OCI-LY3 (cell line): ENCODE measurements around the gene TTLL8.

Experiments
- H2AFZ ChIP-seq: fragments of 200-600, 300-600 bp; shearing (Covaris generic); 2 replicates; pipeline ENCODE4 v1.6.0; 2014; ENCODE audit warnings: antibody characterized with exemption, low read depth, low read length
- H3K27ac ChIP-seq: fragments of 200-600, 300-600 bp; sonication (generic); 2 replicates; pipeline ENCODE4 v1.5.1; 2014; ENCODE audit warnings: mild to moderate bottlenecking, low read length, moderate library complexity, mixed read lengths
- H3K27me3 ChIP-seq: fragments of 200-600, 300-600 bp; sonication (generic); 2 replicates; pipeline ENCODE4 v1.6.1; 2014; ENCODE audit warnings: low read depth, low read length, mixed read lengths
- H3K36me3 ChIP-seq: fragments of 200-600, 300-600 bp; sonication (generic); replicated peaks from 2 replicates; pipeline ENCODE3; 2014; ENCODE audit warnings: low read depth, low read length, mixed read lengths
- H3K4me1 ChIP-seq: fragments of 300-600, 200-600 bp; sonication (generic); 2 replicates; pipeline ENCODE4 v1.6.1; 2014; ENCODE audit warnings: low read length, mixed read lengths
- H3K4me2 ChIP-seq: fragments of 200-600, 300-600 bp; sonication (generic); 2 replicates; pipeline ENCODE4 v1.6.1; 2014; ENCODE audit warnings: low read length, mixed read lengths
- H3K4me3 ChIP-seq: fragments of 300-600, 200-600 bp; sonication (generic); 2 replicates; pipeline ENCODE4 v1.5.1; 2014; ENCODE audit warnings: antibody characterized with exemption, mild to moderate bottlenecking, low read length, moderate library complexity
- H3K79me2 ChIP-seq: fragments of 300-600, 200-600 bp; shearing (Covaris generic); 2 replicates; pipeline ENCODE4 v1.6.1; 2014; ENCODE audit warnings: mild to moderate bottlenecking, low read length, mixed read lengths
- H3K9ac ChIP-seq: fragments of 300-600, 200-600 bp; shearing (Covaris generic); 2 replicates; pipeline ENCODE4 v1.6.0; 2014; ENCODE audit warnings: mild to moderate bottlenecking, low read length, moderate library complexity
- H3K9me3 ChIP-seq: fragments of 200-600, 300-600 bp; shearing (Covaris generic); 2 replicates; pipeline ENCODE4 v1.6.1; 2014; ENCODE audit warnings: low read length, mixed read lengths; ENCODE audit not compliant: insufficient read depth
- H4K20me1 ChIP-seq: fragments of 200-600, 300-600 bp; sonication (generic); 2 replicates; pipeline ENCODE4 v1.6.1; 2016; ENCODE audit warnings: low read length, mixed read lengths; ENCODE audit not compliant: insufficient read depth
- EZH2phosphoT487 ChIP-seq: fragments of 200-600 bp; shearing (Covaris generic); IDR thresholded peaks from 2 replicates; pipeline ENCODE4 v1.6.1; 2018; ENCODE audit warnings: antibody characterized with exemption, mixed run types, low read depth
- TF ChIP-seq, protein P1 (sequence below): fragments of 200-600, 300-600 bp; sonication (generic); IDR thresholded peaks from 2 replicates; pipeline ENCODE4 v1.5.1; 2014; ENCODE audit warnings: antibody characterized with exemption, low read length, low read depth

TTLL8 gene

GRCh38 chr22:49995041-49995360 lies 63.1 kb downstream of the TTLL8 start:
- Histone ChIP-seq H3K9ac (no peak overlapping the region), H4K20me1 (no peaks in the 10 kb centered on the region), H3K36me3 (no peaks in the 10 kb centered on the region), H3K4me2 (no peak overlapping the region), H3K4me1 (peaks cover 8% of the 10 kb centered on the region), H3K27ac (no peak overlapping the region), H3K79me2 (no peaks in the 10 kb centered on the region), H3K9me3 (no peaks in the 10 kb centered on the region), H2AFZ (no peak overlapping the region), H3K27me3 (no peaks in the 10 kb centered on the region; the same call in 1 of the 2 replicates), H3K4me3 (no peak overlapping the region)
- no peak for TF ChIP-seq EZH2phosphoT487
- TF ChIP-seq, protein P1, sequence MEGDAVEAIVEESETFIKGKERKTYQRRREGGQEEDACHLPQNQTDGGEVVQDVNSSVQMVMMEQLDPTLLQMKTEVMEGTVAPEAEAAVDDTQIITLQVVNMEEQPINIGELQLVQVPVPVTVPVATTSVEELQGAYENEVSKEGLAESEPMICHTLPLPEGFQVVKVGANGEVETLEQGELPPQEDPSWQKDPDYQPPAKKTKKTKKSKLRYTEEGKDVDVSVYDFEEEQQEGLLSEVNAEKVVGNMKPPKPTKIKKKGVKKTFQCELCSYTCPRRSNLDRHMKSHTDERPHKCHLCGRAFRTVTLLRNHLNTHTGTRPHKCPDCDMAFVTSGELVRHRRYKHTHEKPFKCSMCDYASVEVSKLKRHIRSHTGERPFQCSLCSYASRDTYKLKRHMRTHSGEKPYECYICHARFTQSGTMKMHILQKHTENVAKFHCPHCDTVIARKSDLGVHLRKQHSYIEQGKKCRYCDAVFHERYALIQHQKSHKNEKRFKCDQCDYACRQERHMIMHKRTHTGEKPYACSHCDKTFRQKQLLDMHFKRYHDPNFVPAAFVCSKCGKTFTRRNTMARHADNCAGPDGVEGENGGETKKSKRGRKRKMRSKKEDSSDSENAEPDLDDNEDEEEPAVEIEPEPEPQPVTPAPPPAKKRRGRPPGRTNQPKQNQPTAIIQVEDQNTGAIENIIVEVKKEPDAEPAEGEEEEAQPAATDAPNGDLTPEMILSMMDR, result no peak

GRCh38 chr22:49994361-49995040 lies 63.6 kb downstream of the TTLL8 start:
- Histone ChIP-seq H3K27ac (no peak overlapping the region), H3K4me2 (no peak overlapping the region), H3K79me2 (no peaks in the 10 kb centered on the region), H2AFZ (no peak overlapping the region), H4K20me1 (no peaks in the 10 kb centered on the region), H3K27me3 (no peaks in the 10 kb centered on the region; the same call in 1 of the 2 replicates), H3K4me3 (no peak overlapping the region), H3K9ac (no peak overlapping the region), H3K36me3 (no peaks in the 10 kb centered on the region), H3K4me1 (peaks cover 8% of the 10 kb centered on the region), H3K9me3 (no peaks in the 10 kb centered on the region)
- TF ChIP-seq EZH2phosphoT487, result no peak
- TF ChIP-seq, protein P1, result no peak

DNA sequence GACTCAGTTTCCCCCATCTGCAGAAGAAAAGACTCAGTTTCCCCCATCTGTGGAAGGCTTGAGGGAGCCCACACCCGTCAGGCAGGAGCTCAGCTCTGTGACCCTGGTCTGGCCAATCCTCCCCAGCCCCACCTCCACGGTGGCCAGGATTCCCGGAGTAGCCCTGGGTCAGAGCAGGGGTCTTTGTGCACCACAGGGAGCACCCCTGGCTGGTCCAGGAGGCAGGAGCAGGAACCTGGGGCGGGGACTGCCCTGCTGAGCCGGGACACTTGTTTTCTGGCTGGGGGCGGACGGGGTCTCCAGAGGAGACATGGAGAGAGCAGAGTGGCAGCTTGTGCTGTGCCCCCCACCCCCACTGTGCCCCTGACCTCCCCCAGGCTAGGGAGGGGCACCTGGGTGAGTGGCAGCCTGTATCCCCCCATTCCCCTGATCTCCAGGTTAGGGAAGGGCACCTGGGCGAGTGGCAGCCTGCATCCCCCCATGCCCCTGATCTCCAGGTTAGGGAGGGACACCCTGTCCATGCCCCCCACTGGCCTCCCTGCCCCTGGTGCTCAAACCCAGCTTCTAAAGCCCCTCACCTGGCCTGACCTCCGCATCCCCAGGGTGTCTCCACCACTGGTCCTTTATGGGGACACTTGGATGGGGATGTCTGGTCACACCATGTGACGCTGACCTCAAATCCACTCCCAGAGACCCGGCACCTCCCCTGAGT lies 64.3 kb downstream of the TTLL8 start:
- H3K9me3 ChIP-seq, result no peaks in the 10 kb centered on the region
- peaks cover 8% of the 10 kb centered on the region for H3K4me1 ChIP-seq
- no peaks in the 10 kb centered on the region for H3K36me3 ChIP-seq
- no peak overlapping the region for H3K27ac ChIP-seq
- H3K4me3 ChIP-seq, result no peak overlapping the region
- TF ChIP-seq EZH2phosphoT487, result no peak
- TF ChIP-seq, protein P1, result no peak
- no peak overlapping the region for H3K9ac ChIP-seq
- H3K79me2 ChIP-seq, result no peaks in the 10 kb centered on the region
- no peak overlapping the region for H2AFZ ChIP-seq
- H3K27me3 ChIP-seq, result no peaks in the 10 kb centered on the region; the same call in 1 of the 2 replicates
- H3K4me2 ChIP-seq, result peak overlapping the region; percentile 74
- no peaks in the 10 kb centered on the region for H4K20me1 ChIP-seq

DNA sequence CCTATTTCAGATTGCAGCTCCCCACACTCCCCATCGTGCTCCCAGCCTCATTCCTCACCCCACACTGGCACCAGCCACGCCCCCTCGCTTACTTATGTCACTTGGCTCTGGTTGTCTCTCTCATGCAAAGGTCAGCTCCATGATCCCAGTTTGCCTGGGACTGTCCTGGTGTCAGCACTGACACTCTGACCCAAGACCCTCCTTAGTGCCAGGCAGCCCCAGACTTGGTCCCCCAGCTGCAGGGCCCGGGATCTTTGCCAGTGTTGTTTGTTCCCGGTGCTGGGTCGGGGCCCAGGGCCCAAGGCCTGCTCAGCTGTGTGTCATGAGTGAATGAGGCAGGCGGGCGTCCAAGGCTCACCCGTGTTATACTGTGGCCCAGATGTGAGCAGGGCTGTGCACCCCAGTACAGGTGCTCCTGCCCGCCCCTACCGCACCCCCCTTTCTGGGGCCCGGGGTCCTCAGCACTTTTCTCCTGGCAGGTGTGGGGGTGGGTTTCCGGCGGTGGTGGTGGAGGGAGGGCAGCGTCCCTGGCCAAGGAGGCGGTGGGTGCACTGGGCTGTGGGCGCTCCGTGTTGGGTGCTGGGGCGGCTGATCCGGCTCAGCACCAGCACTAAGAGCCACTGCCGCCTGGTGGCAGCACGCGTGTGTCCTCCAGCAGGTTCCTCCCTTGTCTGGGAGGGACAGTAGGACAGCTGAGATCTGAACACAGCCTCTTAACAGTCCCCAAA lies 65.0 kb downstream of the TTLL8 start:
- Histone ChIP-seq H3K4me2 (peak overlapping the region; percentile 74), H2AFZ (peak overlapping the region; percentile 36; the same call in 1 of the 2 replicates)

More for the DNA sequence above, 65.0 kb downstream of the TTLL8 start:
- Histone ChIP-seq H3K4me1 (peaks cover 8% of the 10 kb centered on the region), H3K27me3 (no peaks in the 10 kb centered on the region; the same call in 1 of the 2 replicates), H3K27ac (no peak overlapping the region), H4K20me1 (no peaks in the 10 kb centered on the region), H3K4me3 (peak overlapping the region; percentile 71), H3K79me2 (no peaks in the 10 kb centered on the region), H3K9me3 (no peaks in the 10 kb centered on the region), H3K9ac (peak overlapping the region; percentile 37; the same call in 1 of the 2 replicates), H3K36me3 (no peaks in the 10 kb centered on the region)
- TF ChIP-seq, protein P1, result peak; percentile 70
- TF ChIP-seq EZH2phosphoT487, result no peak
